Stimulated activated CD8-positive, alpha-beta memory T cell treated with anti-CD3 and anti-CD28 coated beads, Interleukin-2, amount 100 ng/mL, for 48 hours (primary cell): ENCODE results near the gene B3GNT5.
A peak's percentile ranks its signal among the peaks of the same experiment; 100 is the strongest.

ENCODE experiments used
- DNase-seq, 2 donors: peaks; one replicate each; pipeline ENCODE4 v3.0.0-alpha.2; 2020; ENCODE audit warnings: low read depth in 2 of 2

B3GNT5 gene

GRCh38 chr3:183290216-183290615, 37.2 kb downstream of the B3GNT5 start:
- no peak for DNase-seq

GRCh38 chr3:183291497-183292031, 38.5 kb downstream of the B3GNT5 start:
- no peak for DNase-seq

- DNase-seq: no peak
Measured at GRCh38 chr3:183293966-183294365, 40.9 kb downstream of the B3GNT5 start.

- DNase-seq: no peak
Measured at GRCh38 chr3:183295211-183295610, 42.2 kb downstream of the B3GNT5 start.

- no peak for DNase-seq
Measured at GRCh38 chr3:183296944-183297343, 43.9 kb downstream of the B3GNT5 start.

GRCh38 chr3:183298701-183299153, 45.7 kb downstream of the B3GNT5 start:
- no peak for DNase-seq

GRCh38 chr3:183299976-183300375, 46.9 kb downstream of the B3GNT5 start:
- DNase-seq: no peak

GRCh38 chr3:183300996-183301562, 48.0 kb downstream of the B3GNT5 start:
- DNase-seq: no peak

- DNase-seq: no peak
Measured at GRCh38 chr3:183301937-183302580, 49.0 kb downstream of the B3GNT5 start.

GRCh38 chr3:183303690-183304089, 50.6 kb downstream of the B3GNT5 start:
- no peak for DNase-seq

- peak; percentile 21 to 27 for DNase-seq
Measured at GRCh38 chr3:183306798-183307671, 54.0 kb downstream of the B3GNT5 start.

- DNase-seq: no peak
Measured at GRCh38 chr3:183307749-183308148, 54.7 kb downstream of the B3GNT5 start.

GRCh38 chr3:183308751-183309150, 55.7 kb downstream of the B3GNT5 start:
- DNase-seq: no peak

GRCh38 chr3:183309276-183309675, 56.2 kb downstream of the B3GNT5 start:
- no peak for DNase-seq

GRCh38 chr3:183310936-183311335, 57.9 kb downstream of the B3GNT5 start:
- no peak for DNase-seq

- DNase-seq: no peak
Measured at GRCh38 chr3:183312433-183312832, 59.4 kb downstream of the B3GNT5 start.

- DNase-seq: no peak
Measured at GRCh38 chr3:183313351-183313750, 60.3 kb downstream of the B3GNT5 start.

GRCh38 chr3:183313764-183314163, 60.7 kb downstream of the B3GNT5 start:
- DNase-seq: no peak

- no peak for DNase-seq
Measured at GRCh38 chr3:183315739-183316138, 62.7 kb downstream of the B3GNT5 start.

- no peak for DNase-seq
Measured at GRCh38 chr3:183317271-183317670, 64.2 kb downstream of the B3GNT5 start.

- DNase-seq: no peak
Measured at GRCh38 chr3:183317886-183318865, 65.1 kb downstream of the B3GNT5 start.
